Measurements from ENCODE around the gene ZBTB7C.
"Not testable (repeated sequence)": the region's sequence is repeated elsewhere in the genome, so short reads cannot be mapped to it uniquely, and the experiment has no call there.

DNA sequence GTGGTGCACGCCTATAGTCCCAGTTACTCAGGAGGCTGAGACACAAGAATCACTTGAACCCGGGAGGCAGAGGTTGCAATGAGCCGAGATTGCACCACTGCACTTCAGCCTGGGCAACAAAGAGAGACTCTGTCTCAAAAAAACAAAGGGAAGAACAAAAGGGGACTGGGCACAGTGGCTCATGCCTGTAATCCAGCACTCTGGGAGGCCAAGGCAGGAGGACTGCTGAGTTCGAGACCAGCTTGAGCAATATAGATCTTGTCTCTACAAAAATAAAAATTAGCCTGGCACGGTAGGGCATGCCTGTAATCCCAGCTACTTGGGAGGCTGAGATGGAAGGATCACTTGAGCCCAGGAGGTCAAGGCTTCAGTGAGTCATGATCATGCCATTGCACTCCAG, 125.2 kb downstream of the ZBTB7C start:
- TF ChIP-seq, protein P1, sequence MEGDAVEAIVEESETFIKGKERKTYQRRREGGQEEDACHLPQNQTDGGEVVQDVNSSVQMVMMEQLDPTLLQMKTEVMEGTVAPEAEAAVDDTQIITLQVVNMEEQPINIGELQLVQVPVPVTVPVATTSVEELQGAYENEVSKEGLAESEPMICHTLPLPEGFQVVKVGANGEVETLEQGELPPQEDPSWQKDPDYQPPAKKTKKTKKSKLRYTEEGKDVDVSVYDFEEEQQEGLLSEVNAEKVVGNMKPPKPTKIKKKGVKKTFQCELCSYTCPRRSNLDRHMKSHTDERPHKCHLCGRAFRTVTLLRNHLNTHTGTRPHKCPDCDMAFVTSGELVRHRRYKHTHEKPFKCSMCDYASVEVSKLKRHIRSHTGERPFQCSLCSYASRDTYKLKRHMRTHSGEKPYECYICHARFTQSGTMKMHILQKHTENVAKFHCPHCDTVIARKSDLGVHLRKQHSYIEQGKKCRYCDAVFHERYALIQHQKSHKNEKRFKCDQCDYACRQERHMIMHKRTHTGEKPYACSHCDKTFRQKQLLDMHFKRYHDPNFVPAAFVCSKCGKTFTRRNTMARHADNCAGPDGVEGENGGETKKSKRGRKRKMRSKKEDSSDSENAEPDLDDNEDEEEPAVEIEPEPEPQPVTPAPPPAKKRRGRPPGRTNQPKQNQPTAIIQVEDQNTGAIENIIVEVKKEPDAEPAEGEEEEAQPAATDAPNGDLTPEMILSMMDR (IDR thresholded peaks at IDR 0.05), result not testable (repeated sequence)
- not testable (repeated sequence) for TF ChIP-seq POLR2A, POLR2AphosphoS5, EP300 (IDR thresholded peaks at IDR 0.05)
